NK-92 treated with Interleukin-12 subunit alpha and Interleukin-12 subunit beta, amount 100 ng/mL, for 24 hours (cell line): ENCODE data around the gene KANSL1L.

ENCODE experiments used
- DNase-seq: peaks from one replicate; lab custom pipeline; 2025; lab: John Stamatoyannopoulos, UW

The KANSL1L gene

DNA sequence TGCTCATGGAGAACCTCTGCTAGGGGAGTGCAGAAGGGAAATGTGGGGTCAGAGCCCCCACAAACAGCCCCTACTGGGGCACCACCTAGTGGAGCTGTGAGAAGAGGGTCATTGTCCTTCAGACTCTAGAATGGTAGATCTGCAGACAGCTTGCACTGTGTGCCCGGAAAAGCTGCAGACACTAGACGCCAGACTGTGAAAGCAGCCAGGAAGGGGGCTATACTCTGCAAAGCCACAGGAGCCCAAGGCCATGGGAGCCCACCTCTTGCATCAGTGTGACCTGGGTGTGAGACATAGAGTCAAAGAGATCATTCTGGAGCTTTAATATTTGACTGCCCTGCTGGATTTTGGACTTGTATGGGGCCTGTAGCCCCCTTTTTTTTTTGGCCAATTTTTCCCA lies 107.9 kb downstream of the KANSL1L start:
- DNase-seq, result no peak

DNA sequence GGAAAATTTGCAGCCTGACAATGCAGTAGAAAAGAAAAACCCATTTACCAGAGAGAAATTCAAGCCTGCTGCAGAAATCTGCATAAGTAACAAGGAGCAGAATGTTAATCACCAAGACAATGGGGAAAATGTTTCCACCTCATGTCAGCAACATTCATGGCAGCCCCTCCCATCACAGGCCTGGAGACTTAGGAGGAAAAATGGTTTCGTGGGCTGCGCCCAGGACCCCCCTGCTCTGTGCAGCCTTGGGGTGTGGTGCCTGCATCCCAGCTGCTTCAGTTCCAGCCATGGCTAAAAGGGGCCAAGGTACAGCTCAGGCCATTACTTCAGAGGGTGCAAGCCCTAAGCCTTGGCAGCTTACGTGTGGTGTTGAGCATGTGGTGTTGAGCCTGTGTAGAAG lies 115.4 kb downstream of the KANSL1L start:
- no peak for DNase-seq

DNA sequence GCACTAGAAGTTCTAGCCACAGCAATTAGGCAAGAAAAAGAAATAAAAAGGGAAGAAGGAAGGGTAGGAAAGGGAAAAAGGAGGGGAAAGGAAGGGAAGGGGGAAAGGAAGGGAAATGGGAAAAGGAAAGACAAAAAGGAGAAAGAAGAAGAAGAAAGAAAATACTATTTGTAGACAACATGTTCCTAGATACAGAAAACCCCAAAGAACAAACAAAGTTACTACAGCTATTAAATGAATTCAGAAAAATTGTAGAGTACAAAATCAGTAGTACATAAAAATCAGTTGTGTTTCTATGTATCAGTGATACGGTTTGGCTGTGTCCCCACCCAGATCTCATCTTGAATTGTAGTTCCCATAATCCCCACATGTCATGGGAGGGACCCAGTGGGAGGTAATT lies 116.5 kb downstream of the KANSL1L start:
- no peak for DNase-seq

DNA sequence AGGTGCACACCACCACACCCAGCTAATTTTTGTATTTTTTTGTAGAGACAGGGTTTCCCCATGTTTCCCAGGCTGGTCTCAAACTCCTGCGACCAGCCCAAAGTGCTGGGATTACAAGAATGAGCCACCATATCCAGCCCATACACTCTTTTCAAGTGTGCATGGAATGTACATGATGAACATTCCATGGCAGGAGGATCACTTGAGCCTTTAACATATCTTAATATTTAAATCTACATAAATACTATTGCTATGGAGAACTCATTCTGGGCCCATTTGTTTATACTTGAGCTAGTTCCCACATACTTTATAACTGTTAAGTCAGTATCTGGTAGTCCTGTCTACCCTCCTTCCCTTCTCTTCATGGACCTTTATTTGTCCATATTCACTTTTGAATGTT lies 120.3 kb downstream of the KANSL1L start:
- no peak for DNase-seq

DNA sequence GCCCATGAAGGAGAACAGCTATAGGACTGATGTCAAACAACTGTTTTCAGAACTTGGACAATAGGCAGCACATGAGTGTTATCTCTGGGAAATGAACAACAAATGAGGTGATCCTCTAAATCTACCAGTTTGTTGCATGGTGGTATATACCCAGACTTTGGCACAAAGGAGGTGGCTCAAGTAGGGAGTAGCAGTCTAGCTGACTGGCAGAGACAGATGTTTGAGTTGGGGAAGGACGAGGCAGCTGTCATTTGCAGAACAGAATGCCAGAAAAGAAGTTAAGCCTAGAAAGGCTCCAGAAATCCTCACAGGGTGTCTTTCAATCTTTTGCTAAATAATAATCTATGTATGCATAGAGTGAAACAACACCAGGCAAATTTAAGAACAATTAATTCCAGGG lies 121.4 kb downstream of the KANSL1L start:
- no peak for DNase-seq

DNA sequence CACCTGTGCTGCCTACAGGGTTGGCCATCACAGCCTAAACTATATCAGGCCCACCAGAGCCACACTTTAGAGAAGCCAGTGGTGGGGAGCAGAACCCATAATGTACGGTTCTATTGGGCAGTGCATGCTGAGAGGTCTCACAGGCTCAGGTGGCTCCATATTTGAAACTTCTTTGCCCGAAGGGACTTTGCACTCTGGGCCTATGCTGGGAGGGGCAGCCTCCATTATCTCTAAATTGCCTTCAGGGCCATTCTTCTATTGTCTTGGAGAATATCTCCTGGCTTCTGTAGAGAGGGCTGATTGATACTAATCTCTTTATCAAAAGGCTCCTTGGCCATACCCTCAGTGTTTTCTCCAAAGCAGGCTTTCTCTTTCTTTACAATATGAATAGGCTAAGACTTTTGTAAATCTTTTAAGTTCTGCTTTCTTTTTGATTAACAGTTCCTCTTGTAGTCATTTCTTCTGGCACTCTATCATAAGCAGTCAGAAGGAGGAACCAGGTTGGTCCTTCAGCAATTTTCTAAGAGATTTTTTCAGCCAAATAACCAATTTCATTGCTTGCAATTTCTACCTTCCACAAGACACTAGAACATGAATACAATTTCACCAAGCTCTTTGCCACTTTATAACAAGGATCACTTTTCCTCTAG lies 124.2 kb downstream of the KANSL1L start:
- no peak for DNase-seq

DNA sequence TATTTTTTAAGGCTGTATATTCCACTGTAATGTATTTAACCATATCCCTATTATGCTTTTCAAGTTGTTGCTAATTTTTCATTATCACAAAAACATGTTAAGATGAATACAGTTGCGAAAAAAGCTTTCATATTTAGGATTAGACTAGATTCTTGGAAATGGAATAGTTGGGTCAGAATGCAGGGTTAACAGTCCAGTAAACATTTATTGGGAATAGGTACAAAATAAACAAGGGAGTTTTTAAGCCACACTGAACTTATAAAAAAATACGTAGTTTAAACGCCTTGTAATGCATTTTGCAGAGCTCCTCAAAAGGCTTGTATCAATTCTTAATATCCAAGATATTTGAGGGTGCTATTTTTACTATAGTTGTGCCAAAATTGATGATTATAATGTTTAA lies 133.1 kb downstream of the KANSL1L start:
- no peak for DNase-seq

DNA sequence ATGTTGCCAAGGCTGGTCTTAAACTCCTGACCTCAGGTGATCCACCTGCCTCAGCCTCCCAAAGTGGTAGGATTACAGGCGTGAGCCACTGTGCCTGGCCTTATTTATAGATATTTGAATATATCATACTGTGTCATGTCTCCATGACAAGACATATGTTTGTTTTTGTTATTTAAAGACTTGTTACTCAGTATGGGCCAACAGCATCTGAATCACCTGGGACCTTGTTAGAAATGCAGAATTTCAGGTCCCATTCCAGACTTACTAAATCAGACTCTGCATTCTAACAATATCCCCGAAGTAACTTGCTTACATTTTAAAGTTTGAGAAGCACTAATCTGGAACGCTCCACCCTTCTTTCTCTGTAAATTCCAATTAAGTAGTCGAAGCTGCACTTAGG lies 135.5 kb downstream of the KANSL1L start:
- DNase-seq, result no peak

DNA sequence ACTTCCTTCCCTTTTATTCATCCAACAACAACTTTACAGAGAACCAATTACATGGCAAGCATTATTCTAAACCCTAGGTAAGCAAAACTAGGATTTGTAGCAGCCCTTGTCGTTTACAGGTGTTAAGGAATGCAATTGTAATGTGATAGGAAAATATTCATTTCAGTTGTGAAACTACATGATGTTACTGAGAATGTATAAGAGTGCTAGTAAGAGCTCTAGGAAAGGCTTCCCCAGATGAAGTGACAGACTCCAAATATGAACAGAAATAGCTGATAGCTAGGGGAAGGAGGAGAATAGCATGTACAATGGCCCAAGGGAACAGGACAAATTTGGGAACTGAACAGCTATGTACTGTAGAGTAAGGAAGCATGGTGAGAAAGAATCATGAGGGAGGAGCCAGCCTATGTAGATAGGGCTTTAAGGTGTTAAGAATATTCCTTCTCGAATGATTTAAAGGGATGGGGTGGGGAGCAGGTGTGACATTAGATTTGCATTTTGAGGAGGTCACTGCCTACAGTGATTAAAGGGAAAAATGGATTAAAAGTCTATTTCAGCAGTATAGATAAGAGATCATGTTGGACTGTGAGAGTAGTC lies 137.0 kb downstream of the KANSL1L start:
- DNase-seq, result no peak

DNA sequence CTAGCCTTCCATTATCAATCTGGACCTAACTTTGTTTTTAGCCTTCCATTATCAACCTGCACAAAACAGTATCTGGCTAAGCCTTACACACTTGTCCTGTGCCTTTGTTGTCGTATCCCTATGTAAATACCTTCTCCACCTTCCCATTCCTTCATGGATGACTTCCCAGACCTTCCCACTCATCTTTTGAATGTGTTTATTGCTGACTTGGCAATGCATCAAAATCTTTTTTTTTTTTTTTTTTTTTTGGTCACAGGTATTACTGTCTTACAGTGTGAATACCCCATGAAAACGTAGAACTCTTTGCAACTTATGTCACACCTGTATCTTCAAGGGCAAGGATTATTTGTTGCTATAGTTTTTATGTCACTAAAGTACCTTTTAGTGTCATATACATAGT lies 143.0 kb downstream of the KANSL1L start:
- no peak for DNase-seq

DNA sequence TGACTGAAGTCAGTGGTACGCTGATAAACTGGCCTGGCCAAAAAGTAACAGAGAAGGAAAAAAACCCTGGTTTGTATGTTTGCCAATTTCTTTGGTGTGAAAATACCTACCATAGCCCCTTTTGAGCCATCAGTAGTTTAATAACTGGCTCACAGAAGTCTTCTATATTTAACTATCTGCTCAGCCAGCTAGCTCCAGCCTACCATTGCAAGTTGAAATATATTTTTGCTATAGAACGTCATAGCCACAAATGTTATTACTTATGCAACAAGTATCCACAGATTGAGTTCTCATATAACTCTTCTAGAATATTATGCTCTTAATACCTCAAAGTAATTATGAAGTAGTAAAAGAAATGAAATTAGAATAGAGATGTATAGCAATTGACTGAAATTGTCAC lies 143.6 kb downstream of the KANSL1L start:
- DNase-seq, result no peak

DNA sequence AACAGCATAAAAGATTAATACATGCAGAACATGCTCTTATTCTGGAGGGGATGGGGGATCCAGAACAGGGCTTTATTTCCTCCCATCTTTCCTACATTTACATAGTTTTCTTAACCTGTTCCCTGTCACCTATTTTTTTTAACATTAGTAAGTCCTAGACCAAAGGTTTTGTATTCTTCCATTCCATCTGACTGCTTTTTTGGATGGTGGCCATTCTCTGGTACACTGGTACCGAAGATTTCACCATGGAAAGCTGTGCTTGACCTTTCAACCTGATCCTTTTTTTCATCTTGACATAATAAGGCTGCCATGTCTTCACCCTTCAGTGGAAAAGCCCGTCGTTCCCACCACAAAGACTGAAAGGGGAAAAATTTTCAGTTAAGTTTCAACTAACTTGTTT lies 148.4 kb downstream of the KANSL1L start:
- no peak for DNase-seq

DNA sequence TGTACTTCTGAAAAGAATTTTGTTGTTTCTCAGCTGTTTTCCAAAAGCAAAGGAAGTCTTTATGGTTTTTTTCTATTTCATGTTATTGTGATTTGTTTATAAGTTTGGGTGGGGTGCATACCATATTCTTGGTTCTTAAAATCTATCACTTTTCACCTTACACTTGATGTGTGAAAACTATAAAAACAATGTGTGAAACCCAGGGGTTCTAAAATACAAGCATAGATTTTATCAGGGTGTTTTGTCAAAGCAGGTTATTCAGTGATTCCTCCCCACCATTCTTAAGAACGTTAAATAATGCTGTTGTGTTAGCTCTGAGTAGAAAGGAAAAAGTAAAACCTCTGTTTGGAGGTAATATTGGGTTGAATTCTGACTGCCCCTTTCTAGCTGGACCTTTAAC lies 151.1 kb downstream of the KANSL1L start:
- DNase-seq, result no peak

DNA sequence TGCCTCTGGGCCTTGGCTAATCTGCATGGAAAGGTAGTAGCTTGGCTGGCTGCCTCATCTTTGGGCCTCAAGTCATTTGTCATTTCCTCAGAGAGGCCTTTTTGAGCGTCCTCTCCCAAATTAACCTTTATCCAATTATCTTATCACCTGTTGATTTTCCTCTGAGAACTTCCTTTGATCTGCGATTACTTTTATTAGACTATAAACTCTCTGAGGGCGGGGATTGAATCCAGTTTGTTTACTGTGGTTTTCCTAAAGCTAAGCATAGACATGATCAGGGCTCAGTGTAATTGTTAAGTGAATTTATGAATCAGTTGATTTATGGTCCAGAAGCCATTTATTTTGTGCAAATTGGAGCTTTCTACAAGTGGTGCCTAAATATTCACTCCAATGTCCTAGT lies 161.3 kb downstream of the KANSL1L start:
- DNase-seq, result no peak

DNA sequence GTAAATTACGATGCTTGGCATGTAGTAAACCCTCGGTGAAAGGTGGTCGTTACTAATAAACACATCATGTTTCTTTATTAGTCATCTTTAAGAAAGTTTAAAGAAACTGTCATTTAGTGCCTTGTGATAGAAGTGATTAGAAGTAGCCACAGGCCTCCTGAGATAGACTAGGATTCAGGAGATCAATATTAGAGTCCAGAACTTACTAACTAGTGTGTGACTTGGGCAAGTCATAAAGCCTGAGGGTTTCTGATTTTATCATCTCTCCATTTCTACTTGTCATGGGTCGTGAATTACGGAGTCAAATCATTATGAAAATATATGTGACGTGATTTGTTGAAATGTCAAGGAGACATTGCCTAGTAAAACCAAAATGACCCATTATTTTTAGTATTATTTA lies 162.1 kb downstream of the KANSL1L start:
- DNase-seq, result no peak

DNA sequence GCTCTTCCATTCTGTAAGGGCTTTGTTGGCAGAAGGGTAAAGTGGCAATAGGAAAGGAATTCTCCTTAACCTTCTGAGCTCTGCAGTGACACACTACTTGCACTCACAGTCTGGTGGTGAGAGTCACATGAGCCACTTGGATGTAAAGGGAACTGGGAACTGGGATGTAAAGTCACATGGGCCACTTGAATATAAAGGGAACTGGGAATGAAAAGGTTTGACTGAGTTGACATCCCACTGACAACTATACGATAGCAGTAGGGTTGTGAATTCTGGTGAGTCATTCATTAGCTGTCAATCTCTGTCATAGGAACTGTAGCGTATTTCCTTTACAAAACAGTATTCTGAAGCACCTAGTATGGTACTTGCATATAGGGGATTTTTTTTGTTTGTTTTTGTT lies 163.3 kb downstream of the KANSL1L start:
- no peak for DNase-seq

DNA sequence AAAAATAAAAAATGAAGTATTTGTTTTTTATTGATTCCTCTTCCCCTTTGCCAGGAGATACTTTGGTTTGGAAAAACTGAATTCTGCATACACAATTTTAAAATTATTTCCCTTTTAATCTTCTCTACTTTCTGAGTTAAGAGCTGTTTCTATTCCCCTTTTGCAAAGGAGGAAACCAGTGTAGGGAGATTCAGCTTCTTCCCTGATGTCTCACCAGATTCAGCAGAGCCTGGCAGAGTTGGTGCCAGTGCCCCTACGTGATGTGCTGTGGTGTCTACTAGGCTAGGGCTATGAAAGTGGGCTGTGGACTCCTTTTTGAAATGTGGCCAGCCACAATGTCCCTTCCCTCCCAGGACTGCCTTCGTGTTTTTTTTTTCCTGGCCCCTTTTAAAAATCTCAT lies 166.3 kb downstream of the KANSL1L start:
- DNase-seq, result no peak

DNA sequence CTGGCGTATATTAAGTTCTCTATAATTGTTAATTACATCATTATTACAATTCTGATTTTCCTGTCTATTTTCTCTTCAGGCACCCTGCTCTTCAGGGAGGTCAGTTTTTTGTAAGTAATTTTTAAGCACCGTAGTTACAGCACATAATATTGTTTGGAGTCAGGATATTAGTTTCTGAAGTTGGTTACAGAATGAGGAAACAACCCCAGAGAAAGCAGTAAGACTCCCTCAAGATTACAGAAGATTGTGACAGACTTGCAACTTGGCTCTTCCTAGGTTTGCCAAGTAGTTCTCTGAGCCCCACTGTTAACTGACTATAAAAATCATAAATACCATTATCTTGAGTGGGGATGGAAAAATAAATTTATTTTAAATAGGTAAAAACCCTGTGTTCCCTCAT lies 167.8 kb downstream of the KANSL1L start:
- DNase-seq, result no peak

DNA sequence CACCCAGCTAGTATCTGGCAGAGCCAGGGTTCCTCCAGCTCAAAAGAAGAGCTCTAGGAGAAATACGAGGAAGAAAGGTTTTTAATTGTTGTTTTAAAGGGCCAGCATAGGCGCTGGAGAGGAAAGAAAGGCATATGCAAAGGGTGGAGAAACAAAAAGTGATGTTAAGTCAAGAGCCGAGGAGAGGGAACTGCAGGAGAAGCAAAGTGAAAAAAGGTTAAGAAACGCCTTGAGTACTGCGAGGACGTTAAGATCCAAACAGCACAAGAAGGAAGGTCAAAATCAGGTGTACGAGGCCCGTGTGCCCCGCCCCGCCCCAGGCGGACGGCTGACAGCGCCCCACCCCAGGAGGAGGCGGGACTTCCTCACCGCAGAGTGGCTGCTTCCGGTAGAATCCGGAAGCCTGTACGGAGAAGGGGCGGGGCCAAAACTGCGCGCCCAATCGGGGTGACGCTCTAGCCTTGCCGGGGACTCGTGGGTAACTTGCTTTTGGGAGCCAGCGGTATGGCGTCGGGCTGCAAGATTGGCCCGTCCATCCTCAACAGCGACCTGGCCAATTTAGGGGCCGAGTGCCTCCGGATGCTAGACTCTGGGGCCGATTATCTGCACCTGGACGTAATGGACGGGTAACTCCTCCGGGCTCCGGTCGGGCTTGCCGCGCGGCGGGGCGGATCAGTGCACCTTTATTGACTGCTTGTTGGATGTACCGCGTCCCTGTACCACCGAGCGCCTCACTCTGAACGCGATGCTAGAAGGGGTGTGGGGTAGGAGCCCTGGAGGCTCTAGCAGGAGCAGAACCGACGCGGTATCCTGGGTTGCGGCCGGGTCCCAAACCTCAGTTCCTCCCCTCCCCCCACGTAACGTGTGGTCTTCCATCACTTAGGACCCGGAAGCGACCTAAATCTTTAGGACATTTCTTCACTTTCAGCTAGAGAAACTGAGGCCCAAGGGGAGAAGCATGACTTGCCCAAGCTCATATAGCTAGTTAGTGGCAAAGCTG lies 168.8 kb downstream of the KANSL1L start, which contains the start of gene RPE:
Gene RPE (plus strand): TSS at position 481 of the 1,000 bp plus-strand sequence. CDS start 24 bp downstream, at position 505.
- peak; percentile 89 for DNase-seq

DNA sequence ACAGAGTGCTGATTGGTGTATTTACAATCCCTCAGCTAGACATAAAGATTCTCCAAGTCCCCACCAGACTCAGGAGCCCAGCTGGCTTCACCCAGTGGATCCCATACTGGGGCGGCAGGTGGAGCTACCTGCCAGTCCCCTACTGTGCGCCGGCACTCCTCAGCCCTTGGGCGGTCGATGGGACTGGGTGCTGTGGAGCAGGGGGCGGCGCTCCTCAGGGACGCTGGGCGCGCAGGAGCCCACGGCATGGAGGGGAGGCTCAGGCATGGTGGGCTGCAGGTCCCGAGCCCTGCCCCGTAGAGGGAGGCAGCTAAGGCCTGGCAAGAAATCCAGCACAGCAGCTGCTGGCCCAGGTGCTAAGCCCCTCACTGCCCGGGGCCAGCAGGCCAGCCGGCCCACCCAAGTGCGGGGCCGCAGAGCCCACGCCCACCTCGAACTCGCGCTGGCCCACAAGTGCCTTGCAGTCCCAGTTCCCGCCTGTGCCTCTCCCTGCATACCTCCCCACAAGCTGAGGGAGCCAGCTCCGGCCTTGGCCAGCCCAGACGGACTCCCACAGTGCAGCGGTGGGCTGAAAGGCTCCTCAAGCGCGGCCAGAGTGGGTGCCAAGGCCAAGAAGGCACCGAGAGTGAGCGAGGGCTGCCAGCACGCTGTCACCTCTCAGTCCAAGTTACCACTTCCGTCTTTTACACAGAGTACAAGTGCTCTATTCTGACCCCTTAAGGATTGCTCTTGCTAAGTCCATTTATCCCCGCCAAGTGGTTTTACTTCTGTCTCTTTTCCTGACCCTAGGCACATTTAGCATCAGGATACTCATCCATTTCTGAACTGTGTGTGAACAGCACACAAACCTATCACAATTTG lies 170.5 kb downstream of the KANSL1L start:
- no peak for DNase-seq

DNA sequence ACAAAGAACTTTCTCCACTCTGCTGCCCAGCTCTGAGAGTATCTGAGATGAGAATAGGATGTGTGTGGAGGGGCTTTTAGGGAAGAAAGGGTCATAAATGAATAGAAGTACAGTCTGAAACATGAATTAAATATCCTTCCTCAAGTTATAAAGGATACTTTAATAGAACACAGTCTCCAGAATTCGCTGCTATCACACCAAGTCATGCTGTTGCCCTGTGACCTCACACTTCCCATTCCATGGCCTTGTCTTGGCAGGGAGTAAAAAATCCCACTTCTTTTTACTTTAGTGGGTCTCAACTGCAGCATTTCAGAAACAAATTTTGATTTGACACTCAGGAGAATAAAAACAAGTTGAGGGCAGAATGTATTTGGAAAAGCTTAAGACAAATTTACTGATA lies 172.6 kb downstream of the KANSL1L start:
- no peak for DNase-seq

DNA sequence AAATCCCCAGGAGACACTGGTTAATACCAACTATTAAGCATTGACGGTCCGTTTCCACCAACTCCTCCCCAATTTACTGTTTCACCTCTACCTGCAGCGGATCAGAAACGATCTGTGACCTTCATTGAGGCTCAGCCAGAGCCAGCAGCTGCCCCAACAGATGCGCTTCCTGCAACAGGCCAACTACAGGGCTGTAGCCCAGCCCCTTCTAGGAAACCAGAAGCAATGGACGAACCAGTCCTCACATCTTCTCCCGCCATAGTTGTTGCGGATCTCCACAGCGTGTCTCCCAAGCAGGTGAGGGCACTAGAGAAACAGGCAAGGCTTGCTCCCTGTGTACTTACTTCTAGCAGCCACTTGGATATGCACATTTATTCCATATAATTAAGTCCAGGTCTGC lies 177.2 kb downstream of the KANSL1L start:
- DNase-seq, result no peak
